HG03103 (cell line): ENCODE measurements around the gene JADE2.
"Not testable (repeated sequence)": the region's sequence is repeated elsewhere in the genome, so short reads cannot be mapped to it uniquely, and the experiment has no call there.

ENCODE experiments used
- ATAC-seq: cut with Tn5 transposase; IDR thresholded peaks from one replicate; pipeline ENCODE4 v1.9.1; 2021; ENCODE audit warnings: low read depth; ENCODE audit not compliant: unreplicated experiment

The JADE2 gene

GRCh38 chr5:134547999-134548658 is 22.7 kb downstream of the JADE2 start:
- ATAC-seq, result no peak

- ATAC-seq, result no peak
These were observed 24.2 kb downstream of the JADE2 start for GRCh38 chr5:134549714-134550113.

- ATAC-seq, result no peak
These were observed 25.1 kb downstream of the JADE2 start for GRCh38 chr5:134550271-134551214.

GRCh38 chr5:134551901-134552300 is 26.4 kb downstream of the JADE2 start:
- ATAC-seq, result no peak

GRCh38 chr5:134552301-134552700 is 26.8 kb downstream of the JADE2 start:
- no peak for ATAC-seq

GRCh38 chr5:134552716-134553115 is 27.2 kb downstream of the JADE2 start:
- not testable (repeated sequence) for ATAC-seq

GRCh38 chr5:134553821-134554267 is 28.4 kb downstream of the JADE2 start:
- ATAC-seq, result no peak

GRCh38 chr5:134554319-134555222 is 29.1 kb downstream of the JADE2 start:
- no peak for ATAC-seq

- no peak for ATAC-seq
These were observed 29.9 kb downstream of the JADE2 start for GRCh38 chr5:134555223-134555889.

GRCh38 chr5:134555890-134556311 is 30.4 kb downstream of the JADE2 start:
- no peak for ATAC-seq

GRCh38 chr5:134556588-134556987 is 31.1 kb downstream of the JADE2 start:
- ATAC-seq, result not testable (repeated sequence)

GRCh38 chr5:134556994-134557393 is 31.5 kb downstream of the JADE2 start:
- ATAC-seq, result no peak

GRCh38 chr5:134559672-134560071 is 34.2 kb downstream of the JADE2 start:
- no peak for ATAC-seq

GRCh38 chr5:134560698-134561097 is 35.2 kb downstream of the JADE2 start:
- ATAC-seq, result no peak

- no peak for ATAC-seq
These were observed 36.4 kb downstream of the JADE2 start for GRCh38 chr5:134561871-134562296.

GRCh38 chr5:134563221-134563620 is 37.8 kb downstream of the JADE2 start:
- no peak for ATAC-seq

GRCh38 chr5:134563962-134564361 is 38.5 kb downstream of the JADE2 start:
- ATAC-seq, result no peak

GRCh38 chr5:134564396-134564795 is 38.9 kb downstream of the JADE2 start:
- ATAC-seq, result no peak

- ATAC-seq, result no peak
These were observed 40.6 kb downstream of the JADE2 start for GRCh38 chr5:134565791-134566740.
